ENCODE results near the gene NFIX.

Gene NFIX

DNA sequence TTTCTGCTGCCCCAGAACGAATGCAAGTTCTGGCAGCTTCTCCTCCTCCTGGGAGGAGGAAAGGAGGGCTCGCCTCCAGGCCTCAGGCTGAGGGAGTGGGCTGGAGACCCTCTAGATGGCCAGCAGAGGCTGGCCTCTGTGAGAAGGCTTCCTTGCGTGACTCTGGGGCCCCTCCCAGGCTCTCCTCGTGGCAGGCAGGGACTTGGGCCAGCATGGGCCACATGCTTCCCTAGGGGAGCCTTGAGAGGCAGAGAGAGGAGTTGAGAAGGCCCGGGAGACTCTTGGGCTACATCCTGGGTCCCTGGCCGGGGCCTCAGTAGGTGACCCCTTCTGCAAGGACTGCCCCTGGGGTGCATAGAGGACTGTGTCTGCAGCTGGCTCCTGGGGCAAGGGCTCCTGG lies 81.5 kb downstream of the NFIX start:
- DNase-seq (ENCODE audit: low spot score): no peak

DNA sequence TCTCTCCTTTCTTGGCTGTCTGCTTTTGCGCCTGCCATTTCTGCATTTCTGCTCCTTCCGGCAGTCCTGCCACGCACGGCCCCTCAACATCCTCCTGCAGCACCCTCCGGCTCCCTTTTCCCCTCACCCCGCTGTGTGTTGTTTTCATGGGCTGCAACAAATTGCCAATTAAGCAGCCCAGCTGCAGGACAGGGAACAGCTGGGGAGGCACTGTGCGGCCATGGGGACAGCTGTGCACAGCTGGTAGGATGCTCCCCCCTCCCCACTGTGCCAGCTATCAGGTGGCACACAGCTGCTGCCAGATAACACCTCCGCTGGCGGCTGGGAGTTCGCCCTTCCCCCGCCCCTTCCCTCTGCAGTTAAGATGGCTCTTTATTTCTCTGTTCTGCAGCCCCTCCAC lies 82.0 kb downstream of the NFIX start:
- no peak for DNase-seq (ENCODE audit: low spot score)

DNA sequence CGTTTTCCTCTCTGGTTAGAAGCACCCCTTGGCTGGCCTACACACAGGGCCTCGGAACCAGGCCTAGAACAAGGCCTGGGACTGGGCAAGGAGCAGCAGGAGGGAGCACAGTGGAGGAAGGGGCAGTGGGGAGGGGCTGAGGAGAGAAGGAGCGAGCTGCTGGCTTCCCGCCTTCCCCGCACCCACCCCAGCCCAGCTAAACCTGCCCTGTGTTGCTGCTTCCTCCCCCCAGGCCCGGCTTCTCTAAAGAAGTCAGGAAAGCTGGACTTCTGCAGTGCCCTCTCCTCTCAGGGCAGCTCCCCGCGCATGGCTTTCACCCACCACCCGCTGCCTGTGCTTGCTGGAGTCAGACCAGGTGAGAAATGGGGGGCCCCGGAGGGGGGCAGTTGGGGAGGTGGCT lies 83.1 kb downstream of the NFIX start:
- no peak for DNase-seq (ENCODE audit: low spot score)

DNA sequence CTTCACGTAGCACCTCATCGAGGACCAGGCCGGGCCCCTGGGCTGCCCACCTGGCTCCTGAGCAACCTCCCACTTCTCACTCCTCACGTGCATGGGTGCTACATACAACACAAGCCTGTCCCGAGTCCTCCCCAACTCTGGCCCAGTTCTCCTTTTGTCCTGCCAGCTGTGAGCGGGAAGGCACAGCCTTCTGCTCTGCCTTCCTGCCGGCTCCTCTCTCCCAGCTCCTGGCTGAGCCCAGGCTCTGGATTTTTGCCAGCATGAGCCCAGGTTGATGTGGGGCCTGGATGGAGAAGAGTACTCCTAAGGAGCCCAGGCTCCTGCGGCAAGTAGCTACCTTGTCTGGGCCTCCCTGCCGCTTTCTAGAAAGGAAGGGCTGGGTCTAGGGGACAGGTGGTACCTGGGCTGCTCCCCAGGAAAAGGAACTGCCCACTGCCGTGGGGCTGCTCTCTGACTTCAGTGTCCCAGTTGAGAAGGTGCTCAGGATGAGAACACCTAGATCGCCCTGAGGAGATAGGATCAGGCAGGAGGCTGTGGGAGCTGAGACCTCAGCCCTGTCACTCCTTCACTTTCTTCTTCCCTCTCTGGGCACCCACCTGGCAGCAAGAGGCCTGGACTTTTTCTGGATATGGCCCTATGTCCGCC lies 83.7 kb downstream of the NFIX start:
- no peak for DNase-seq (ENCODE audit: low spot score)

DNA sequence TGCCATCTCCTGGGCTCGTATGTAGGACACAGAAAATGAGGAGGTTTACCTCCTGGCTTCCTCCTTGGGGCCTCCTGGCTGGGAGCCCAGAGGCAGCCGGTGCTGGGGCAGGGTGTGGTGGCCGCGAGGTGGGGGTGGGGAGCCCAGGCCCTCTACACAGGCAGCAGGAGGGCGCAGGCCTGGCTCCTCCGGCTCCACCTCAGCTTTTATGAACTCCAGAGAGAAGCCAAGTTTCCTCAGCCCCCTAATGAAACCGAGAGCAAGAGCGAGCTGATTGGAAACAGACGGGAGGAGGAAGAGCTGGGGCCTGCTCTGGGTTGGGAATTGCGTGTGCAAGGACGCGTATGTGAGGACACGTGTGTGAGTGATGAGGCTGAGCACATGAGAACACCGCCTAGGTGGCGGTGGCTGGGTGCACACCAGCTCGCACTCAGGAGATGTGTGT lies 84.3 kb downstream of the NFIX start:
- DNase-seq (ENCODE audit: low spot score): no peak

DNA sequence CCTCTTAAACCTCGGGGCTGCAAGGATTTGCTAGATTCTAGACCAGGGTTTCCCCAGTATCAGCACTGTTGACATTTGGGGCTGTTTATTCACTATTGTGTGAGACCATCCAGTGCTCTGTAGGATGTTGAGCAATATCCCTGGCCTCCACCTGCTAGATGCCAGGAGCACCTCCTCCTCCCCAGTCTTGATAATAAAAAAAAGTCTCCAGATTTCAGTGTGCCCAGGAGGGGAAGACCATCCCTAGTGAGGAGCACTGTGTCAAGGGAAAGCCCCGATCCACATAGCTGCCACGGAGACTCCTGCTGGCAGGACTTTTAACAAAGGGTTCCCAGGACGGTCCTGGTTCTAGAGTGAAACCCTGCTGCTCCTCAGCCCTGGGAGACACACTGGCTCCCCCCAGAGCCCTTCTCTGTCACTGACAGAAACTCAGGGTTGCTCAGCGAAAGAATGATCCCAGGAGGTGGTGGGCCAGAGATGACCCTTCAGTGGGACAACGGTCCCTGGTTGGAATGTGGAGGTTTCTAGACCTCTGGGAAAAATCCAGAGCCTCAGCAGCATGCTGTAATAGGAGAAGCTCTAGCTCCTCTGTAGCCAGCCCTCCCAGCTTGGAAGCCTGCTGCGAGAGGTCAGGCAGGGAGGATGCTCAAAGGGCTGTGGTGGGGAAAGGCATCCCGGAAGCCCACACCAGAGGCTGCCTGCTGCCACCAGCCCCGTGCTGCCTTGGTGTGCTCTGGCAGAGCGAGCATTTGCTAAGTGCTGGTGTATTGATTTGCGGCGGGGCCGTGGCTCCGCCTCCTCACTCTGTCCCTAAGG lies 87.1 kb downstream of the NFIX start:
- no peak for DNase-seq (ENCODE audit: low spot score)

DNA sequence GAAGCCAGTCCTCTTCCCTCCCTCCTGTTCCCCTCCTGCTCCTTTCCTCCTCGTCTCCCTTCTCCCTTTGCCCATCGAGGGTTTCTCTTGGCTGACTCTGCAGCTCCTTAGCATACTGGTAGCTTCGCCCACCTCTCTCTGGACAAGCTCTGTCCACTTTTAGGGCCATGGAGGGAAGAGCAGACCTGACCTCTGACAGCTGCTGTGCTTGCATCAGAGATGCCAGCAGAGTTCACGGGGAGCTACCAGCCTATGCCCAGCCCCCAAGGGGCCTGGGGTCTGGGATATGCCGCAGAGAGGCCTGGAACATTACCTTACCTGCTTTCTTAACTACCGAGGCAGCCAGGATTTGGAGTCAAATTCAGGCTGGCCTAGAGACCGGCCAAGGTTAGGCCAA lies 87.7 kb downstream of the NFIX start:
- no peak for DNase-seq (ENCODE audit: low spot score)

DNA sequence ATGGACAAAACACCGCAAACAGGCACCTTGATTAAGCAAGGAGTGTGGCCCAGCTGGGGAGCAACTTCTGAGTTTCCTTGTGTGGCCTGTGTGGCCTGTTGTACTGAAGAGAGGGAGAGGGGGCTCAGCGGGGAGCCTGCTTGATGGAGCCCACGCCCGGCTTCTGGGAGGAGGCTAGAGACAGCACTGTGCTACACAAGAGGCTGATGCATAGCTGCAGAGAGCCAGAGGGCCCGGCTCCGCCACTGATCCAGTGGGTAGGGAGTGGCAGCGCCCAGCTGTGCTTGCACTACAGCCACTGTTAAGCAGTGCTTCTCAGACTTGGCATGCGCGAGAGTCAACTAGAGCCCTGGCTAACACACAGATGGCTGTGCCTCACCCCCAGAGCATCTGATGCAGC lies 88.4 kb downstream of the NFIX start:
- DNase-seq (ENCODE audit: low spot score): no peak

DNA sequence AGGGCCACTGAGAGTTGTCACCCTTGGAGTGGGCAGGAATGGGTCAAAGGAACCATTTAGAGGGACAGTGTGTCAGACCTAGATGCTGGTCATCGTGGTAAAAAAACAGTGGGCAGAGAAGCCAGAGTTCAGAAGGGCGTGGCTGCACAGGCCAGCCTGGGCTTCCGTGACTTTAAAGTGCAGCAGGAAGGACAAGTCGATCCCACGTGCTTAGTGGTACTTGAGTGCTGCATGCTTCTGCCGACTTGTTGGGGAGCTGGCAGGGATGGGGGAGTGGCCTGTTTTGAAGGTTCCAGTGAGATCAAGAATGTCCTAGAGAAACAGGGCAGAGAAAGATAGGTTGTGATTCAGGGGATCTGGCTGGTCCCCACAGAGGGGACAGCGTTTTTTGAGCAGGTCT lies 90.4 kb downstream of the NFIX start:
- DNase-seq (ENCODE audit: low spot score): no peak

DNA sequence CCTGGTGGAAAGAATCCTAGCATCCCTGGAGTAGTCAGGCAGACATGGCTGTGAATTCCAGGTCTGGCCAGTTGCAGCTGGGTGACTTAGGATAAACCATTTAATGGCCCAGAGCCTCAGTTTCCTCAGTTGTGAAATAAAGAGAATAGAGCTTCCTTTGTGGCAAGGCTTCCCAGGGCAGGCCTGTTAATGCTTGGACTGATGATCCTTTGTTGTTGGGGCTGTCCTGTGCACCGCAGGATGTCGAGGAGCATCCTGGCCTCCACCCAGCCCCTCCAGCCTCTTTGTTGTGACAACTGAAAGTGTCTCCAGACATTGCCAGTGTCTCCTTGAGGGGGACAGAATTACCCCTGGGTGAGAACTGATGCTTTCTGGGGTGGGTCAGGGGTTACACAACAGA lies 91.1 kb downstream of the NFIX start:
- DNase-seq (ENCODE audit: low spot score): no peak

DNA sequence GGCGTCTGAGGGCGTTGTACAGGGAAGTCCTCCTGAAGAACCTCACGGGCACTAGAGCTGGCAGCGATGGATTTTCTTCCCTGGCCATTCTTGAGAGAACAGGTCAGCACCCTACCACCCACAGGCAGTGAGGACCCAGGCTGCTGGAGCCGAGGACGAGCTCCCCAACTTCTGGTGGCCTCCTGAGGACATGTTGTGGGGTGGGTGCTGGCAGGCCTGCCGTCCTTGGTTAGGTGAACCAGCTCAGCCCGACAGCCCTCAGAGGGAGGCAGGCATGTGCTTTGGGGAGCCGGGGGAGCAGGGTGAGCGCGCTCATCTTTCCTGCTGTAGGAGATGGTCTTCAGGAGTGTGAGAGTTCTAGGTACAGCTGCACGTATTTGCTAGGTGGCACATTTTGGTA lies 92.0 kb downstream of the NFIX start:
- DNase-seq (ENCODE audit: low spot score): no peak

DNA sequence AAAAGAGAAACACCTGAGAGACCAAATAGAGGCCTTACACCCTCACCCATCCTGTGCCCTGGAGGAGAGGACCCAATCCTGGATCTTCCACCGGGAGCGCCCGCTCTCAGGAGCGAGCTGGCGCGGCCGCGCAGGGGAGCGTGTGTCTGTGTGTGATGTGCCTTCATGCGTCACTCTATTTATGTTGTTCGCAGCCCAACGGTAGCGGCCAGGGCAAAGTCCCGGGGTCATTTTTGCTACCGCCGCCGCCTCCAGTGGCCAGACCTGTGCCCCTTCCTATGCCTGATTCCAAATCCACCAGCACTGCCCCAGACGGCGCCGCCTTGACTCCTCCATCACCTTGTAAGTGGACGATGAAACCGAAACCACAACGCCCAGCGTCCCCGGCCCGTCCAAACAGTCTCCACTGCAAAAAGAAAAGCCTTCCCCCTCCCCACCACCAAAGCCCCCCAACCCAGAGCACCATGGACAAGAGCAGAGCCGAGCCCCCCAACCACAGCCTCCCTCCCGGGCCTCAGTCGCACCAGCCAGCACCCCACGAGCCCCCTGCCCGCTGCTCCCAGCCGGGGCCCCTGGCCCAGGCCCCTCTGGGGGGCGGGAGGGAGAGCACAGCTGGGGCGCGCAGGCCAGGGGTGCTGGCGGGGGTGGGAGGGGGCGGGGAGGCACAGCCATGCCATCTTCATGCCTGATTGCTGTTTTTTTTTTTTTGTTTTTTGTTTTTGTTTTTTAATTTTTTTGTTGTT lies 92.7 kb downstream of the NFIX start:
- DNase-seq (ENCODE audit: low spot score): no peak

DNA sequence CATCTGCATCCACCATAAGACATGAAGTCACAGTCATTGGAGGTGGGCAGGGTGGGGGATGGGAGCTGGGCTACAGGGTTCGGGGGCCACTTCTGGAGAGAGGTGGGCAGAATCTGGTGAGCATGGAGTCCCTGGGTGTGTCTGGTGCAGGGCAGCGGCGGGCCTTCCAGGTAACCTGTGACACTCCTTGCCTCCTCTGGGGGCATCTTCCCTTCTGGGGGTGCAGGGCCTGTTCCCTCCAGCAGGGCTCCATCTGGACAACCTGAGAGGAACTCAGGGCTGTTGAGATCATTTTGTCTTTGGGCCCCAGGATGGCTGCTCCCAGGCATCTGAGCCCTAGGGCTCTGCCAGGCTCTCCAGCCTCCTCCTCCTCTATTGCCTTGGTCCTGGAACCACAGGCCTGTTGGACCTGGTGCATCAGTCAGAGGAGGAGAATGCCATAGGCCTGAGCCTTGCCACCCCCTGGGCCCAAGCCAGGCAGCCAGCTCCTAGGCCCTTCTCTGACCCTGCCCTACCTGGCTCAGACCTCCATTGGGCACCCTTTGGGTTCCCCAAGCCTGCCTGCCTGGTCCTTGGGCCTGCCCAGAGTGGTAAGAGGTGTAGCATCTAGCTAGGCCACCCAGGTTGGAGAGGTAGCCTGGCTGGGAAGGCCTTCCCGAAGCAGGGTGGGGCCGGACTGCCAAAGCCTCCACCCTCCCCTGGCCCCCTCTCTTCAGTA lies 94.0 kb downstream of the NFIX start:
- DNase-seq (ENCODE audit: low spot score): no peak

DNA sequence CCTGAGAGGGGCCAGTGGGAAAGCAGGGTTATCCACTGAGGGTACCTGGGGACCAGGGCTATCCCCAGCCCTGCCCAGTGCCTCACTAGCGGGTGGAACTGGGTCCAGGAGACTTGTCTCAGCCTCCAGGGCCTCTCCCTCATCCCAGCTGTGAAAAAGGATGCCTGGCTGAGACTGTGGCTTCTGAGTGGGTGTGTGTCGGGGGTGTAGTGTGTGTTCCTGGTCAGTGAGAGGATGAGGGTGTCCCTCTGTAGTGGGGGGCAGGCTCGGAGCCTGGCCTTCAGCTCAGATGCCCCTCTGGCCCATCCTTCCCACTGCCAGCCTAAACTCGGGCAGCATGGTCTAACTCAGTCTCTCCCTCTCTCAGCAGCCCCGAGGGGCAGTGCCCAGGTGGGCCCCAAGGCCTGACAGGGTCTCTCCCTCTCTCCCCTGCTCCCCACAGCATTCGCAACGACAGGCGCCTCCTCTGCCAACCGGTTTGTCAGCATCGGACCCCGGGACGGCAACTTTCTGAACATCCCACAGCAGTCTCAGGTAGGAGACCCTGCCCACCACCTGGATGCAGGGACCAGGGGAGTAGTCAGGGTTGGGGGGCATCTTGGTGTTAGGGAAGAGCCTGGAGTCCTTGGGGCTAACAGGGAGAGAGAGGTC lies 94.7 kb downstream of the NFIX start:
- DNase-seq (ENCODE audit: low spot score): no peak

DNA sequence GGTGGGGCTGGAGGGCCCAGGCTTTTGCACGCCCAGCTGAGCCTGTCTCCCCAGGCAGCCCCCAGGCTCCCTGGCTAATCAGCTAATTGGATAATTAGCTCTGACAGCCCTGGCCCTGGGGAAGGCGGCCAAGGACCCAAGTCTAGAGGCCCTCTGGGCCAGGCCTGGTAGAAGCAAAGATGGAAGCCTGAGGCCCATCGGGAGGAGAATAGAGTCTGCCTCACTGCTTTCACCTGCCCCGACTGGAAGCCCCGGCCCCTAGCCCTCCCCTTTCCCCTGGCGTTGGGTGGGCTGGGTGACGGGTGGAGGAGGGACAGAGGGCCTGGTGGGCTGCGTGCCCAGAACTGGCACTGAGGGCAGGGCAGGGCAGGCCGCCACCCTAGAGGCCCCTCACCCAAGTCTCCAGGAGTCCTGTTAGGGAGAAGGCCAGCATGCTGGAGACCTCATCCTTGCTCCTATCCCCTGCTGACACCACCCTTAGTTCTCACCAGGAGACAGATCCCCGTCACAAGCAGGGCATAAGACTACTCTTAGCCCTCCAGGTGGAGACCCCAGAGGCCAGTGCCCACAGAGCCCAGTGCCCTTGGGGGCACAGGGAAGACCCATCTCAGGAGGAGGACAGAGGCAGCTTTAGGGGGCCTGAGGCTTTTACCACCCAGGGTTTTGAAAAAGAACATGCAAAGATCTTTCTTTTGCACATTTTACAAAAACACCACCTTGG lies 95.4 kb downstream of the NFIX start:
- DNase-seq (ENCODE audit: low spot score): no peak

DNA sequence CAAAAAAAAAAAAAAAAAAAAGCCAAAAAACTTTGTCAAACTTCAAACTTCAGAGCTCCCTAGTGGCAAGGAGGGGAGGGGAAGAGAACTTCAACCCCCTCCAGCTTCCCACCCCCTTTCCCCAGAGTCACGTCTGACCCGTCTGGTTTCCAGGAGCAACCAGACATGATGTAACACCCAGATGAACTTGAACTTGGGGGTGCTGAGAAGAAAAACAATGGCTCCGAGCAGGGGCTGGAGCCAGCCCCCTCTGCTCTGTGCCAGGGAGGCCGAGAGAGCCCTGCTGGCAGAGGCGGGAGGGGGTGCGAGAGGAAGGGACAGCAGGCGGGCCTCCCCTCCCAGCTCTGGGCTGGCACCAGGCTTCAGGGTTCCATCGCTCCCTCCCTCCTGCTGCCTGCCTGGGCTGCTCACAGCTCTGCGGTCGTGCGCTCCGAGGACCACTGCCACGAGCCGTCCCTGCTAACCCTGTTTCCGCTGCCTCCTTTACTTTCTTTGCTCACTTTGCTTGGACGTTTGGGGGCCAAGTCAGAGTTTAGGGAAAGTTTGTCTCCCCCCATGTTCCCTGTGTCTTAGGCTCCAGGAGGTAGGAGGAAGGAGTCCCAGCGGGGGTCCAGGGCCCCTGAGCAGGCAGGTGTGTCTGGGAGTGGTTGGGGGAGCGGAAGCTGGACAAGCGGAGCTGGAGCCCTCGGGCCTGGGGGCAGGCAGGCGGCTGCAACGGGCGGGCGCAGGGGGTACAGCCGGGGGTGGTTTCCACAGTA lies 96.3 kb downstream of the NFIX start:
- no peak for DNase-seq (ENCODE audit: low spot score)

DNA sequence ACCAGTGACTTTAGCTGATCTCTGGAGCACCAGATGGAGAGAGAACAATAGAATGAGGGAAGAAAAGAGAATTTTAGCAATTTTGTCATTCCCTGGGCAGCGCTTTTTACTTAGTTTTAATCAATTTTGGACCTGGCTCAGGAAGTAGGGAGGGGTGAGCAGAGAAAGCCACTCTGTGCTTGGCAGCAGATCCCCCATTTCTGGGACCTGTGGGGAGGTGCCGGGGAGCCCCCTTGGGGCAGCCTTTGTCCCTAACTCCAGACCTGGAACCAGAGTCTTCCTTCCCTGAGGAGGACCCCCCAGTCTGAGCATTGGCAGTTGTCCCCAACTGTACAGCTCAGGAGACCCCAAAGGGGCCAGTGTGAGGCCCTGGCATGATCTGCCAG lies 96.9 kb downstream of the NFIX start:
- DNase-seq (ENCODE audit: low spot score): no peak

DNA sequence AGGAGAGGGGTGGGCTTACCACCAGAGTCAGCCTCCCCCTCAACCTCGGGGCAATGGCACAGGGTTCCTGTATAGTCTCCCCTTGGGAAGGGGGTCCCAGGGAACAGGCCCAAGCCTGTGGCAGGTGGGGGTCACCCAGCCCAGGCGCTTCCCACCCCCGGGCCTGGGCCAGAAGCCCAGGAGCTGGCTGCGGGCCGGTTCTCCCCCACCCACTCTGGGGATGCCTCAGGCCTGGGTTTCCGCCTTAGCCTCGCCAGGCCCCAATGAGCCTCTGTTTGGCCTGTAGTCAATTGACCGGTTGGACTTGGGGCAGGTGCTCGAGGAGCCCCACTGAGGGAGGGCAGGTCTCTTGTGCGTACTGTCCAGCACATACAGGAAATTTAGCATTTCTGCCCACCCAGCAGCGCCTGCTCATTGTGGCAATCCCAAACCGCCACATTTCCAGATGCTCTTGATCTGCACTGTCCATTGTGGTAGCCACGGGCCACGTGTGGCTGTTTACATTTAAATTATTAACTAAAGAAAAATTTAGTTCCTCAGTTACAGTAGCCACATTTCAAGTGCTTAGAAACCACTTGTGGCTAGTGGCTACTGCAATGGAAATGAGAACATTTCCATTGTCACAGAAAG lies 97.4 kb downstream of the NFIX start:
- DNase-seq (ENCODE audit: low spot score): no peak

DNA sequence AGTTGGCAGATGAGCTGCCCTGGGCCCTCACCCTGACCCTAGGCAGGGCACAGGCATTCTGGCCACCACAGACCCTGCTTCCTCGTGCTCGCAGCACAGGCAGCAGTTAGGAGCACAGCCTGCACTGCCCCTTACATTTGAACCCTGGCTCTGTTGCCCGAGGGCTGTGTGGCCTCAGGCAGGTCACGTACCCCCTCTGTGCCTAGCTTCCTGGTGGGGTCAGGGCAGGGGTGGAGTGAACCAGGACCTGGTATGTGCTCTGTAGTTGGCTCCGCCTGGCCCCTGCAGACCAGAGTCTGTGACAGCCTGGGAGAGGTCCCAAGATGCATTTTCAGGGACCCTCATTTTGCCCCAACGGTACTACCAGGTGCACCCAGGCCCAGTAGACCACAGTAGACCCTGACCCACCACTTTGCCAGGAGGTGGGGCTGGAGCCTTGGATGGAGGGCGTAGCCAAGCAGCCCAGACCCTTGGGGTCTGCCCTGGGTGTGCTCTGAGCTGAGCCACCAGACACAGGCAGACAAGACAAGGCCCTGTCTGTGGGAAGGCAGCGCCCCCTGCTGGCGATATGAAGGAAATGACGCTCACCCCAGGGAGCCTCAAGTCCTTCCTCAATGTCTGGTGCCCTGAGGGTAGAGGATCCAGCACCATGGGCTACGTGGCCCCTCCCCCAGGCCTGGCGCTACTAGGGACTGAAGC lies 98.3 kb downstream of the NFIX start:
- peak; percentile 72 for DNase-seq (ENCODE audit: low spot score)

All from LoVo (cell line).